WTC11 (cell line): ENCODE data around the gene TDRD1. TPM values are rescaled to one million over a fixed set of nuclear protein-coding genes. Genes with fewer than 3 reads are reported as not detected.

ENCODE experiments used
- ATAC-seq: fragments of 200-7000 bp; cut with Tn5 transposase; 2 replicates; pipeline ENCODE4 v1.10.0; 2021; ENCODE audit warnings: mild to moderate bottlenecking, moderate library complexity
- CTCF ChIA-PET: fragments of 300-600 bp; sonication (Branson Sonifier 250); formaldehyde crosslinking; loops from one replicate; lab custom pipeline; 2021; ENCODE audit warnings: antibody characterized with exemption; lab: Charles Lee
- POLR2A ChIA-PET: fragments of 350-600 bp; sonication (Branson Sonifier 250); formaldehyde crosslinking; loops from one replicate; lab custom pipeline; 2021; ENCODE audit warnings: antibody characterized with exemption; lab: Charles Lee
- DNase-seq: peaks from one replicate; pipeline ENCODE4 v3.0.0; 2021; ENCODE audit warnings: low spot score
- H3K27ac Mint-ChIP-seq: 2 replicates; pipeline ENCODE4 v1.8.0; 2021; ENCODE audit warnings: mixed read lengths
- H3K27me3 Mint-ChIP-seq: 2 replicates; pipeline ENCODE4 v1.8.0; 2021; ENCODE audit warnings: low read depth, mild to moderate bottlenecking, moderate library complexity, mixed read lengths
- H3K36me3 Mint-ChIP-seq: 2 replicates; pipeline ENCODE4 v1.8.0; 2021; ENCODE audit warnings: mixed read lengths
- H3K4me1 Mint-ChIP-seq: 2 replicates; pipeline ENCODE4 v1.8.0; 2022; ENCODE audit warnings: mixed read lengths
- H3K4me3 Mint-ChIP-seq: 2 replicates; pipeline ENCODE4 v1.8.0; 2021; ENCODE audit warnings: mild to moderate bottlenecking, moderate library complexity, mixed read lengths
- H3K9me3 Mint-ChIP-seq: 2 replicates; pipeline ENCODE4 v1.8.0; 2021; ENCODE audit warnings: mixed read lengths
- AFF4 ChIP-seq: sonication (generic); formaldehyde crosslinking; IDR thresholded peaks from 2 replicates; pipeline ENCODE4 v1.8.1; 2023; ENCODE audit warnings: mild to moderate bottlenecking, missing genetic modification reagents, borderline replicate concordance
- ATF1 ChIP-seq: sonication (generic); formaldehyde crosslinking; IDR thresholded peaks from 2 replicates; pipeline ENCODE4 v1.8.1; 2023; ENCODE audit warnings: mild to moderate bottlenecking, moderate library complexity, missing genetic modification reagents
- CBFB ChIP-seq: sonication (generic); formaldehyde crosslinking; IDR thresholded peaks from 2 replicates; pipeline ENCODE4 v1.8.1; 2022; ENCODE audit warnings: mild to moderate bottlenecking, low read depth, missing genetic modification reagents
- EMX1 ChIP-seq: fragments of 250-450 bp; sonication (Bioruptor Pico); IDR thresholded peaks from 2 replicates; pipeline ENCODE4 v1.8.0; 2021; ENCODE audit warnings: mild to moderate bottlenecking
- ETV6 ChIP-seq: sonication (generic); formaldehyde crosslinking; IDR thresholded peaks from 2 replicates; pipeline ENCODE4 v1.8.1; 2022; ENCODE audit warnings: mild to moderate bottlenecking, missing genetic modification reagents
- FOXP4 ChIP-seq: sonication (generic); formaldehyde crosslinking; IDR thresholded peaks from 2 replicates; pipeline ENCODE4 v1.8.0; 2022; ENCODE audit warnings: mild to moderate bottlenecking, missing genetic modification reagents
- IRF2 ChIP-seq: sonication (generic); formaldehyde crosslinking; IDR thresholded peaks from 2 replicates; pipeline ENCODE4 v1.8.0; 2022; ENCODE audit warnings: low read depth, missing genetic modification reagents, borderline replicate concordance
- KAT7 ChIP-seq: sonication (generic); formaldehyde crosslinking; IDR thresholded peaks from 2 replicates; pipeline ENCODE4 v1.8.1; 2023; ENCODE audit warnings: missing genetic modification reagents, mild to moderate bottlenecking, borderline replicate concordance
- MLX ChIP-seq: sonication (generic); formaldehyde crosslinking; IDR thresholded peaks from 2 replicates; pipeline ENCODE4 v1.8.1; 2023; ENCODE audit warnings: mild to moderate bottlenecking, missing genetic modification reagents, moderate library complexity
- NFATC4 ChIP-seq: fragments of 250-450 bp; sonication (Bioruptor Pico); IDR thresholded peaks from 2 replicates; pipeline ENCODE4 v1.9.0; 2021; ENCODE audit warnings: mild to moderate bottlenecking
- NFYB ChIP-seq: sonication (generic); formaldehyde crosslinking; conservative IDR thresholded peaks from 2 replicates; pipeline ENCODE4 v1.8.0; 2022; ENCODE audit warnings: low read depth, missing genetic modification reagents
- NR3C1 ChIP-seq: sonication (generic); formaldehyde crosslinking; conservative IDR thresholded peaks from 2 replicates; pipeline ENCODE4 v1.8.1; 2023; ENCODE audit warnings: low read depth, mild to moderate bottlenecking, missing genetic modification reagents
- PREB ChIP-seq: sonication (generic); formaldehyde crosslinking; IDR thresholded peaks from 2 replicates; pipeline ENCODE4 v1.8.1; 2022; ENCODE audit warnings: mild to moderate bottlenecking, missing genetic modification reagents, moderate library complexity, borderline replicate concordance
- PRRX2 ChIP-seq: fragments of 250-450 bp; sonication (Bioruptor Pico); IDR thresholded peaks from 2 replicates; pipeline ENCODE4 v1.8.0; 2021; ENCODE audit warnings: mild to moderate bottlenecking
- TCF7 ChIP-seq: sonication (generic); formaldehyde crosslinking; IDR thresholded peaks from 2 replicates; pipeline ENCODE4 v1.8.0; 2022; ENCODE audit warnings: mild to moderate bottlenecking, low read depth, missing genetic modification reagents, moderate library complexity
- TEAD4 ChIP-seq: sonication (generic); formaldehyde crosslinking; IDR thresholded peaks from 2 replicates; pipeline ENCODE4 v1.8.0; 2022; ENCODE audit warnings: mild to moderate bottlenecking, missing genetic modification reagents
- ZBTB21 ChIP-seq: sonication (generic); formaldehyde crosslinking; IDR thresholded peaks from 2 replicates; pipeline ENCODE4 v1.8.1; 2023; ENCODE audit warnings: mild to moderate bottlenecking, missing genetic modification reagents, borderline replicate concordance
- ZNF138 ChIP-seq: sonication (generic); formaldehyde crosslinking; conservative IDR thresholded peaks from 2 replicates; pipeline ENCODE4 v1.8.1; 2022; ENCODE audit warnings: mild to moderate bottlenecking, moderate library complexity, missing genetic modification reagents
- ZNF219 ChIP-seq: sonication (generic); formaldehyde crosslinking; IDR thresholded peaks from 2 replicates; pipeline ENCODE4 v1.8.0; 2023; ENCODE audit warnings: missing genetic modification reagents, mild to moderate bottlenecking, borderline replicate concordance
- ZNF671 ChIP-seq: fragments of 250-450 bp; sonication (Bioruptor Pico); IDR thresholded peaks from 2 replicates; pipeline ENCODE4 v1.8.0; 2021; ENCODE audit warnings: mild to moderate bottlenecking
- total RNA-seq: library from RNA; stranded (reverse); gene quantifications from 3 replicates; pipeline ENCODE4 v1.2.3, GENCODE V29; 2021

The TDRD1 gene
- total RNA-seq, 1 experiment from 2014 or later = 0.70 TPM

GRCh38 chr10:114239117-114239993 lies 60.2 kb downstream of the TDRD1 start, which contains the start of gene VWA2 (continued):
- TF ChIP-seq FOXP4 (CRISPR knock-in tag) = 0 out of 2 replicates have a peak, but pooled peaks have one; percentile 18
- no peak for TF ChIP-seq NFYB (CRISPR knock-in tag)
- TF ChIP-seq ATF1 = no peak
- no peak for TF ChIP-seq ZNF671 (CRISPR knock-in tag)
- 0 out of 2 replicates have a peak, but pooled peaks have one; percentile 43 for TF ChIP-seq PREB (CRISPR knock-in tag)
- no peak for TF ChIP-seq PRRX2 (CRISPR knock-in tag)

GRCh38 chr10:114239994-114240345 lies 60.8 kb downstream of the TDRD1 start:
- POLR2A ChIA-PET = no interaction called here
- TF ChIP-seq MLX (CRISPR knock-in tag) (no peak), EMX1 (CRISPR knock-in tag) (no peak), CBFB (CRISPR knock-in tag) (no peak), ZNF219 (CRISPR knock-in tag) (no peak), FOXP4 (CRISPR knock-in tag) (no peak), KAT7 (no peak), ETV6 (CRISPR knock-in tag) (no peak), IRF2 (no peak), PREB (CRISPR knock-in tag) (no peak), ZNF138 (CRISPR knock-in tag) (no peak), ATF1 (no peak)

GRCh38 chr10:114242235-114242634 lies 63.1 kb downstream of the TDRD1 start:
- Mint-ChIP-seq H3K27me3 (peaks cover 37% of the 10 kb centered on the region), H3K9me3 (no peaks in the 10 kb centered on the region), H3K4me1 (peaks cover 28% of the 10 kb centered on the region), H3K36me3 (no peaks in the 10 kb centered on the region), H3K4me3 (no peak overlapping the region), H3K27ac (no peak overlapping the region)
- DNase-seq (no peak), ATAC-seq (no peak)
- ChIA-PET POLR2A (no interaction called here), CTCF (no interaction called here)
- TF ChIP-seq ZBTB21 (CRISPR knock-in tag) (no peak), AFF4 (CRISPR knock-in tag) (no peak), TEAD4 (CRISPR knock-in tag) (no peak), TCF7 (CRISPR knock-in tag) (no peak), MLX (CRISPR knock-in tag) (no peak), NR3C1 (no peak), NFATC4 (CRISPR knock-in tag) (no peak)

More at GRCh38 chr10:114239994-114240345, 60.8 kb downstream of the TDRD1 start:
- CTCF ChIA-PET = interaction anchor here (1.0 to 1.5 kb wide), 3 partner anchors 64 to 219 kb away, joined by 3 to 5 read pairs (median 4); no protein-coding TSS in a partner anchor
- peak; percentile 25 for DNase-seq
- peaks cover 37% of the 10 kb centered on the region for H3K27me3 Mint-ChIP-seq
- peaks cover 25% of the 10 kb centered on the region for H3K4me1 Mint-ChIP-seq
- ATAC-seq = peak; percentile 24
- H3K9me3 Mint-ChIP-seq = no peaks in the 10 kb centered on the region
- H3K27ac Mint-ChIP-seq = no peak overlapping the region
- H3K36me3 Mint-ChIP-seq = no peaks in the 10 kb centered on the region
- peak overlapping the region; percentile 67 for H3K4me3 Mint-ChIP-seq
